PC-3 (cell line): ENCODE measurements around the gene TMEM255B. TPM values are rescaled to one million over a fixed set of nuclear protein-coding genes. Genes with fewer than 3 reads are reported as not detected.

Experiments used
- ATAC-seq: fragments of 200-7000 bp; cut with Tn5 transposase; 2 replicates; pipeline ENCODE4 v1.9.1; 2020; ENCODE audit warnings: mild to moderate bottlenecking, moderate library complexity
- BruUV-seq: library from RNA; stranded (reverse); fragments of 400-500 nt; replicated peaks from 2 replicates; lab custom pipeline; 2021; lab: Mats Ljungman, UMichigan
- CTCF ChIA-PET: fragments of 300-600 bp; sonication (Branson Sonifier 250); formaldehyde crosslinking; loops from one replicate; lab custom pipeline; 2022; ENCODE audit warnings: antibody characterized with exemption; lab: Charles Lee
- POLR2A ChIA-PET: fragments of 300-600 bp; sonication (Branson Sonifier 250); formaldehyde crosslinking; loops from one replicate; lab custom pipeline; 2022; ENCODE audit warnings: antibody characterized with exemption; ENCODE audit not compliant: unreplicated experiment; lab: Charles Lee
- DNase-seq: peaks from one replicate; pipeline ENCODE4 v3.0.0-alpha.2; 2015
- H2AFZ ChIP-seq: fragments of 300-600 bp; sonication (generic); 2 replicates; pipeline ENCODE4 v1.6.0; 2016; ENCODE audit warnings: antibody characterized with exemption, low read length
- H3F3A ChIP-seq: fragments of 300-600 bp; sonication (generic); one replicate; pipeline ENCODE4 v1.6.0; 2017; ENCODE audit warnings: antibody characterized with exemption, low read length, control low read depth, mild to moderate bottlenecking; ENCODE audit not compliant: unreplicated experiment
- H3K27ac ChIP-seq: fragments of 300-600 bp; sonication (generic); 2 replicates; pipeline ENCODE4 v1.5.1; 2016; ENCODE audit warnings: mild to moderate bottlenecking, low read length
- H3K27me3 ChIP-seq: fragments of 300-600 bp; sonication (generic); 2 replicates; pipeline ENCODE4 v1.6.1; 2016; ENCODE audit warnings: low read length, mixed read lengths
- H3K36me3 ChIP-seq: fragments of 300-600 bp; sonication (generic); 2 replicates; pipeline ENCODE4 v1.6.1; 2016; ENCODE audit warnings: low read depth, mixed run types, low read length, mixed read lengths
- H3K4me1 ChIP-seq: fragments of 300-600 bp; sonication (generic); 2 replicates; pipeline ENCODE4 v1.5.1; 2016; ENCODE audit warnings: low read length; ENCODE audit not compliant: insufficient read depth
- H3K4me2 ChIP-seq: fragments of 300-600 bp; sonication (generic); 2 replicates; pipeline ENCODE4 v1.6.0; 2016; ENCODE audit warnings: low read length
- H3K4me3 ChIP-seq: fragments of 300-600 bp; sonication (generic); 2 replicates; pipeline ENCODE4 v1.5.1; 2016; ENCODE audit warnings: mild to moderate bottlenecking, low read length, mixed read lengths
- H3K79me2 ChIP-seq: fragments of 300-600 bp; sonication (generic); 2 replicates; pipeline ENCODE4 v1.6.1; 2017; ENCODE audit warnings: low read length, mixed read lengths
- H3K9ac ChIP-seq: fragments of 300-600 bp; sonication (generic); 2 replicates; pipeline ENCODE4 v1.6.0; 2016; ENCODE audit warnings: mild to moderate bottlenecking, low read length
- H3K9me2 ChIP-seq: fragments of 300-600 bp; sonication (generic); replicated peaks from 2 replicates; pipeline ENCODE4 v1.6.1; 2016; ENCODE audit warnings: mixed run types, low read length, mixed read lengths
- H3K9me3 ChIP-seq: fragments of 300-600 bp; sonication (generic); 2 replicates; pipeline ENCODE4 v1.6.1; 2016; ENCODE audit warnings: low read length, mixed read lengths
- H4K20me1 ChIP-seq: fragments of 300-600 bp; sonication (generic); 2 replicates; pipeline ENCODE4 v1.6.1; 2016; ENCODE audit warnings: low read length, mixed read lengths
- EZH2 ChIP-seq: fragments of 300-600 bp; sonication (generic); IDR thresholded peaks from one replicate; pipeline ENCODE4 v1.6.1; 2017; ENCODE audit warnings: antibody characterized with exemption, mild to moderate bottlenecking, low read length; ENCODE audit not compliant: unreplicated experiment
- EZH2phosphoT487 ChIP-seq: fragments of 300-600 bp; sonication (generic); IDR thresholded peaks from 2 replicates; pipeline ENCODE4 v1.6.1; 2018; ENCODE audit warnings: mild to moderate bottlenecking, antibody characterized with exemption, low read length, borderline replicate concordance
- intact Hi-C: fragments of 100-400 bp; cut with micrococcal nuclease; formaldehyde crosslinking; loops from 2 replicates; pipeline ENCODE4 v1.9.0; 2023
- total RNA-seq: library from RNA; depleted of rRNA; stranded (reverse); fragments of >200 nt; gene quantifications from 2 replicates; pipeline ENCODE4 v1.2.3, GENCODE V29; 2014
- TF ChIP-seq, protein P1 (sequence below): fragments of 300-600 bp; sonication (generic); conservative IDR thresholded peaks from 2 replicates; pipeline ENCODE4 v1.5.1; 2017; ENCODE audit warnings: antibody characterized with exemption, low read depth, mild to moderate bottlenecking, low read length

The TMEM255B gene
- total RNA-seq, 1 experiment from 2014 or later: 26.9 TPM

DNA sequence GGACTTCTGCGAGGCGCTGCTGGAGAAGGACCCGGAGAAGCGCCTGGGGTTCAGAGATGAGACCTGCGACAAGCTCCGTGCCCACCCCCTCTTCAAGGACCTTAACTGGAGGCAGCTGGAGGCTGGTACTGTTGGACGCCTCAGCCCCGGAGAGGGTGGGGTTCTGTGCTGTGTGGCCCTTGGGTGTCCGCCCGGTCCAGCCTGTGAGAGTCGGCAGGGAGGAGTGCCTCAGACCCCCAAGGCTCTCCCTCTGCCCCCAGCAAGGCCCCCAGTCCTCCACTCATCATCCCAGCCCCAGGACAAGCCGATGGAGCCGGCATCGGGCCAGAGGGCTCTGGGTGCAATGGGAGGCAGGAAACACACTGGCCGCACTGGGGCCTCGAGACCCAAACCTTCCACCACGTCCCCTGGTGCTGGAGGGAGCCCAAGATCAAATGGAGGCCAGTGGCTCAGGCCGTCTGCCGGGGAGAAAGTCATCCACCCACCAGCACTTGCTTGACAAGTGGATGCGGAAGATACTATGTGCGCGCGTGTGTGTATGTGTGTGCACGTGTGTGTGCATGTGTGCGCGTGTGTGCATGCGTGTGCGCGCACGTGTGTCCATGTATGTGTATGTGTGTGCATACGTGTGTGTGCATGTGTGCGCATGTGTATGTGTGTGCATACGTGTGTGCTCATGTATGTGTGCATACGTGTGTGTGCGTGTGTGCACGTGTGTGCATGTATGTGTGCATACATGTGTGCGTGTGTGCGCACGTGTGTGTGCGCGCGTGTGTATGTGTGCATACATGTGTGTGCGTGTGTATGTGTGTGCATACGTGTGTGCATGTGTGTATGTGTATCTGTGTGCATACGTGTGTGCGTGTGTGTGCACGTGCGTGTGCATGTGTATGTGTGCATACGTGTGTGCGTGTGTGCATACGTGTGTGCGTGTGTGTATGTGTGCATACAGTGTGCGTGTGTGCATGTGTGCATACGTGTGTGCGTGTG lies 25.8 kb upstream of the TMEM255B start:
- intact Hi-C loops: no loop called here
- Histone ChIP-seq H3K79me2 (no peaks in the 10 kb centered on the region), H3K9me3 (no peaks in the 10 kb centered on the region), H3K9ac (no peak overlapping the region), H3F3A (no peaks in the 10 kb centered on the region), H4K20me1 (no peaks in the 10 kb centered on the region), H2AFZ (no peak overlapping the region), H3K36me3 (no peaks in the 10 kb centered on the region), H3K27me3 (no peaks in the 10 kb centered on the region), H3K4me2 (no peak overlapping the region), H3K4me1 (no peaks in the 10 kb centered on the region), H3K4me3 (no peak overlapping the region), H3K9me2 (no peaks in the 10 kb centered on the region), H3K27ac (no peak overlapping the region)
- no peak for TF ChIP-seq EZH2phosphoT487
- no peak for TF ChIP-seq EZH2
- TF ChIP-seq, protein P1, sequence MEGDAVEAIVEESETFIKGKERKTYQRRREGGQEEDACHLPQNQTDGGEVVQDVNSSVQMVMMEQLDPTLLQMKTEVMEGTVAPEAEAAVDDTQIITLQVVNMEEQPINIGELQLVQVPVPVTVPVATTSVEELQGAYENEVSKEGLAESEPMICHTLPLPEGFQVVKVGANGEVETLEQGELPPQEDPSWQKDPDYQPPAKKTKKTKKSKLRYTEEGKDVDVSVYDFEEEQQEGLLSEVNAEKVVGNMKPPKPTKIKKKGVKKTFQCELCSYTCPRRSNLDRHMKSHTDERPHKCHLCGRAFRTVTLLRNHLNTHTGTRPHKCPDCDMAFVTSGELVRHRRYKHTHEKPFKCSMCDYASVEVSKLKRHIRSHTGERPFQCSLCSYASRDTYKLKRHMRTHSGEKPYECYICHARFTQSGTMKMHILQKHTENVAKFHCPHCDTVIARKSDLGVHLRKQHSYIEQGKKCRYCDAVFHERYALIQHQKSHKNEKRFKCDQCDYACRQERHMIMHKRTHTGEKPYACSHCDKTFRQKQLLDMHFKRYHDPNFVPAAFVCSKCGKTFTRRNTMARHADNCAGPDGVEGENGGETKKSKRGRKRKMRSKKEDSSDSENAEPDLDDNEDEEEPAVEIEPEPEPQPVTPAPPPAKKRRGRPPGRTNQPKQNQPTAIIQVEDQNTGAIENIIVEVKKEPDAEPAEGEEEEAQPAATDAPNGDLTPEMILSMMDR: no peak
- BruUV-seq: no TSS peak
- CTCF ChIA-PET: no interaction called here
- POLR2A ChIA-PET: no interaction called here
- ATAC-seq (no peak), DNase-seq (no peak)

DNA sequence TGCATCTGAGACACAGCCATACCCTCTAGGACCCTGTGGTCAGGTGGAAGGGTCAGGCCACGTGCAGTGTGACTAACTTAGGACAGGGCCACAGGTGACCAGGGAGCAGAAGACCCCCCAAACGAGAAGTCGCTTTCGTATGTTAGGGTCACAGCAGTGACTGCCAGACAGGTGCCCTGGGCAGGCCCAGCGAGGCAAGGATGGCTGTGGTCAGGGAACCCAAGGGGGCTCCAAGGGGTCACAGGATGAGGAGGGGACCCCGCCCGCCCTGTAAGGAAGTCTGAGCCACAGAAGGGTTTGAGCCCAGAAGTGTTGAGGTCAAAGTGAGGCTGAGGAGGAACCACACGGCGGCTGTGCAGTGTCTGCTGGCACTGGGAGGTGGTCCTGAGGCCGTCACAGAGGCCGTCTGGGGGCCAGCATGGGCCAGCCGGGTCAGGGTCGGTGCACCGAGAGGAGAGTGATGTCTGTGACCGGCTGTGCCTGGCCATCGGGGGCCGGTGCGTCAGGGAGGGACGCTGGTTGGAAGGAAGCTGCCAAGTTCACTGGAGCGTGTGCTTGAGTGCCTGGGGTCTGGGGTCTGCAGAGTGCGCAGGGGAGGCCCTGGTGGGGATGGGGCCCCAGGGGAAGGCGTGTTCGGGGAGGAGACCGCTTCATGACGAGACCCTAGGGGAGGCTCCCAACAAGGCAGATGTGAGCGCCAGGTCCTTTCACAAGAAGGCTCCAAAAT lies 24.8 kb upstream of the TMEM255B start:
- H3K9me3 ChIP-seq: no peaks in the 10 kb centered on the region
- no peak overlapping the region for H3K27ac ChIP-seq
- TF ChIP-seq EZH2phosphoT487 (no peak), EZH2 (no peak)
- TF ChIP-seq, protein P1: no peak
- H4K20me1 ChIP-seq: no peaks in the 10 kb centered on the region
- ChIA-PET CTCF (no interaction called here), POLR2A (no interaction called here)
- no peaks in the 10 kb centered on the region for H3K36me3 ChIP-seq
- no peaks in the 10 kb centered on the region for H3K9me2 ChIP-seq
- no peak overlapping the region for H3K4me2 ChIP-seq
- H3K9ac ChIP-seq: no peak overlapping the region
- no peak overlapping the region for H2AFZ ChIP-seq
- intact Hi-C loops: no loop called here
- no peak overlapping the region for H3K4me3 ChIP-seq
- ATAC-seq: no peak
- no peaks in the 10 kb centered on the region for H3K79me2 ChIP-seq
- DNase-seq: no peak
- no peaks in the 10 kb centered on the region for H3K27me3 ChIP-seq
- BruUV-seq: no TSS peak
- no peaks in the 10 kb centered on the region for H3F3A ChIP-seq
- H3K4me1 ChIP-seq: no peaks in the 10 kb centered on the region

DNA sequence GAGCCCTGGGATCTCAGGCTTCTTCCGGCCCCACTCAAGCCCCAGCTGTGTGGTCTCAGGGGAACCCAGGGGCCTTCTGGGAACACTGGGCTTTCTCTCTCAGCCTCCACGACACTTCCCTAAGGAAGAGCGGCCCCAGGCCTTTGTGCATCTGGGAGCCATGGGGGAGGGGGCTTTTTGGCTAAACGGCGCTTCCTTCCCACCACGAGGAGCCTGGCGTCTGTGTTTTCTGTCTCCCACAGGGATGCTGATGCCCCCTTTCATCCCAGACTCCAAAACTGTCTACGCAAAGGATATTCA lies 24.2 kb upstream of the TMEM255B start:
- DNase-seq (no peak), ATAC-seq (no peak)
- no peaks in the 10 kb centered on the region for H3F3A ChIP-seq
- no TSS peak for BruUV-seq
- no peaks in the 10 kb centered on the region for H3K36me3 ChIP-seq
- H3K9me3 ChIP-seq: no peaks in the 10 kb centered on the region
- CTCF ChIA-PET: no interaction called here
- H3K4me3 ChIP-seq: no peak overlapping the region
- intact Hi-C loops: no loop called here
- H3K9ac ChIP-seq: no peak overlapping the region
- TF ChIP-seq, protein P1: no peak
- TF ChIP-seq EZH2 (no peak), EZH2phosphoT487 (no peak)
- POLR2A ChIA-PET: no interaction called here
- H3K27ac ChIP-seq: no peak overlapping the region
- H4K20me1 ChIP-seq: no peaks in the 10 kb centered on the region
- H2AFZ ChIP-seq: no peak overlapping the region
- H3K27me3 ChIP-seq: no peaks in the 10 kb centered on the region
- H3K79me2 ChIP-seq: no peaks in the 10 kb centered on the region
- H3K9me2 ChIP-seq: no peaks in the 10 kb centered on the region
- H3K4me1 ChIP-seq: no peaks in the 10 kb centered on the region
- H3K4me2 ChIP-seq: no peak overlapping the region
